ENCODE results near the gene OBSCN.

OBSCN gene

DNA sequence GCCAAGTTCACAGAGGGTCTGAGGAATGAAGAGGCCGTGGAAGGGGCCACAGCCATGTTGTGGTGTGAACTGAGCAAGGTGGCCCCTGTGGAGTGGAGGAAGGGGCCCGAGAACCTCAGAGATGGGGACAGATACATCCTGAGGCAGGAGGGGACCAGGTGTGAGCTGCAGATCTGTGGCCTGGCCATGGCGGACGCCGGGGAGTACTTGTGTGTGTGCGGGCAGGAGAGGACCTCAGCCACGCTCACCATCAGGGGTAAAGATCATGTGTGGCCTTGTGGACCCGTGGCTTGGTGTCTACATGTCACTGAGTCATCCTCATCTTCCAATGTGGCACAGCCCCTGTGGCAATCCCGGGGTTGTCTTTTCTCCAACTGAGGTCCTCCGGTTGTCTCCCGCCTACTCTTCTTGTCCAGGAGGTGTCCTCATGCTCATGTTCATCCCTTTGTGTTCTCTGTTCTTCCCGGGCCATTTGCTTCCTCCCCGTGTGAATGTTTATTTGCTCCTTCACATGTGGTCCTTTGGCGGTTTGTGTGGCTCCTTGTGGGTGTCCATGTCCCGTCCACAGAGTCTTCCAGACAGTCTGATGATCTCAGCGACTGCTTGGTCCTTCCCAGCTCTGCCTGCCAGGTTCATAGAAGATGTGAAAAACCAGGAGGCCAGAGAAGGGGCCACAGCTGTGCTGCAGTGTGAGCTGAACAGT is 84.2 kb downstream of the OBSCN start:
- no peak for DNase-seq

DNA sequence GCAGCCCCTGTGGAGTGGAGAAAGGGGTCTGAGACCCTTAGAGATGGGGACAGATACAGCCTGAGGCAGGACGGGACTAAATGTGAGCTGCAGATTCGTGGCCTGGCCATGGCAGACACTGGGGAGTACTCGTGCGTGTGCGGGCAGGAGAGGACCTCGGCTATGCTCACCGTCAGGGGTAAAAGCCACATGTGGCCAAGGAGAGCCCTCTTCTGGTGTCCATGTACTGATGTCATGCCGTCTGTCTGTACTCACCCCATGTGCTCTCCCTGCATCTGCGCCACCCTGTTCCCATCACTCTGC is 84.7 kb downstream of the OBSCN start:
- DNase-seq, result no peak

- no peak for DNase-seq
Measured at GRCh38 chr1:228293393-228293792, 85.5 kb downstream of the OBSCN start.

GRCh38 chr1:228293816-228294500 is 86.1 kb downstream of the OBSCN start:
- no peak for DNase-seq

DNA sequence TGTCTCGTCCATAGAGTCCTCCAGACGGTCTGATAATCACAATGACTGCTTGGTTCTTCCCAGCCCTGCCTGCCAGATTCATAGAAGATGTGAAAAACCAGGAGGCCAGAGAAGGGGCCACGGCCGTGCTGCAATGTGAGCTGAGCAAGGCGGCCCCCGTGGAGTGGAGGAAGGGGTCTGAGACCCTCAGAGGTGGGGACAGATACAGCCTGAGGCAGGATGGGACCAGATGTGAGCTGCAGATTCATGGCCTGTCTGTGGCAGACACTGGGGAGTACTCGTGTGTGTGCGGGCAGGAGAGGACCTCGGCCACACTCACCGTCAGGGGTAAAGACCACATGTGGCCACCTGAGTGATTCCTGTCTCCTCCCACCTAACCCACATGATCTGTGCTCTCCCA is 86.9 kb downstream of the OBSCN start:
- DNase-seq, result no peak

DNA sequence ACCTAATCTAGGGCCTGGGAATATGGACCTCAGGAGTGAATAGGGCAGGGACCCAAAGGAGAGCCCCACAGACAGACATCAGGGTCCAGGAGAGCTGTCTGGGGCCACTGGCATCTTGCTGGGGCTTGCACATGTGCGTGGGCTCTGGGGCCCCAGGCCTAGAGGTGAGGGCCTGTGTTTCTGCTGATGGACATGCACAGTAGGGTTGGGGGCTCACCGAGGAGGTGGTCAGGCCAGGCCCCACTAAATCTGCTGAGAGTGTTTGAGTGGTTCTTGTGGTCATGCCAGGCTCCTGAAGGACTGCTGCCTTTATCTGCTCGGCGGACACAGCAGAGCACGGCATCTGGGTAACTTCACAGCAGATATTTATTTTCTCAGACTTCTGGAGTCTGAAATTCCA is 87.4 kb downstream of the OBSCN start:
- no peak for DNase-seq

DNA sequence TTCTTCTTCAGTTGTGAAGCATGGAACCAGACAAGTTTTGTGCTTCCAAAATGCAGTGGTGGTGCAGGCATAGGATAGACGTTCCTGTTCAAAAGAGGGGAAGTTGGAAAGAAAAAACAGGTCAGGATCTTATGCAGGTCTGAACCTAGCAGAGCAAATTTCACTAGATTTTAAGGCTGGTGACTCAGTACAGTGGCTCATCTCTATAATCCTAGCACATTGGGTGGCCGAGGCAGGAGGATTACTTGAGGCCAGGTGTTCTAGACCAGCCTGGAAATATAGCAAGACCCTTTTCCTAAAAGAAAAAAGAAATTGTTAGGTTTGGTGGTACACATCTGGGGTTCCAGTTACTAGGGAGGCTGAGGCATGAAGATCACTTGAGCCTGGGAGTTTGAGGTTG is 88.1 kb downstream of the OBSCN start:
- no peak for DNase-seq

DNA sequence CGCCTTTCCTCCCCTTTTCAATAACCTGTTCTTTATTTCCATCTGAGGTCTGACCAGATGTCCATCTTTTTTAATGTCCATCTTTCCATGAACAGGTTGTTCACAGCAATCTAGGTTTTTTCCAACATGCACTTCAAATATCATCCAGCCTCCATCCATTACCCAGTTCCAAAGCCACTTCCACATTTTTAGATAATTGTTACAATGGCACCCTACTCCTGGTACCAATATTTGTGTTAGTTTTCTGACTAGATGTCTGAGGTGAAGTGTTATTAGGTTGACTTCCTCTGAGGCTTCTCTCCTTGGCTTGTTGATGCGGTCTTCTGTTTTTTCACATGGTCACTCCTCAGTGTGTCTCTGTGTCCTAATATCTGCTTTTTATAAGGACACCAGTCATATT is 89.4 kb downstream of the OBSCN start:
- DNase-seq, result no peak

DNA sequence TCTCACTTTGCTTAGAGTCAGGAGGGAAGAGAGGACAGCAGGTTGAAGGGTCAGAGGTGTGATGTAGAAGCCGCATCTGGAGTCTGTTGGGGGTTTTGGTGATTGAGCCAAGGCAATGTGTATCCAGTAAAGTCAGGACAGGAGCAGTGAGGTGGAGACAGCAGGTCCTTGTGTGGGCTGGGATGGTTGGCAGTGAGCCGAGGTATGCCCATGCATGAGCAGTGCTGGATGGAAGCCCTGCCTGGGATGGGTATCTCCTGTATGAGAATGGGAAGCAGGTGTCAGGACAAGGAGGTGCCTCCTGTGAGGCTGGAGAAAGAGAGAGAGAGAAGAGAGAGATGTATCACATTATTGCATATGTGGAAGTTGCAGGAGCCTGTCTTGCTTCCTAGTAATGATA is 90.0 kb downstream of the OBSCN start:
- DNase-seq, result no peak

DNA sequence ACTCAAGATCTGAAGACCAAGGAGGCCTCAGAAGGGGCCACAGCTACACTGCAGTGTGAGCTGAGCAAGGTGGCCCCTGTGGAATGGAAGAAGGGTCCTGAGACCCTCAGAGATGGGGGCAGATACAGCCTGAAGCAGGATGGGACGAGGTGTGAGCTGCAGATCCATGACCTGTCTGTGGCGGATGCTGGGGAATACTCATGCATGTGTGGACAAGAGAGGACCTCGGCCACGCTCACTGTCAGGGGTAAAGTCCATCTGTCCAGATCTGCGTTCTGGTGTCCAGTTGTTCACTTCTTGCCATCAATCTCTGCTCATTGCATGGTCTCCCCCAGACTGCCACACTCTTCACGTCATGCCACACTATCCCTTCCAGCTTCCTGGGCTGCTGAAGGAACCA is 90.6 kb downstream of the OBSCN start:
- no peak for DNase-seq

DNA sequence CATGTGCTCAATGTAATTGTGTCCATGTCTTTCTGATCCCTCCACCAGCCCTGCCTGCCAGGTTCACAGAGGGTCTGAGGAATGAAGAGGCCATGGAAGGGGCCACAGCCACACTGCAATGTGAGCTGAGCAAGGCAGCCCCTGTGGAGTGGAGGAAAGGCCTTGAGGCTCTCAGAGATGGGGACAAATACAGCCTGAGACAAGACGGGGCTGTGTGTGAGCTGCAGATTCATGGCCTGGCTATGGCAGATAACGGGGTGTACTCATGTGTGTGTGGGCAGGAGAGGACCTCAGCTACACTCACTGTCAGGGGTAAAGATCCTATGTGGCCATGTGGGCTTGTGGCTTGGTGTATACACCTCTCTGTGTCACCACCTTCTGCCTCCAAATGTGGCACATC is 91.4 kb downstream of the OBSCN start:
- DNase-seq, result no peak

- DNase-seq, result no peak
Measured at GRCh38 chr1:228299901-228300300, 92.1 kb downstream of the OBSCN start.

GRCh38 chr1:228302086-228302485 is 94.2 kb downstream of the OBSCN start:
- DNase-seq, result no peak

- no peak for DNase-seq
Measured at GRCh38 chr1:228303596-228303995, 95.8 kb downstream of the OBSCN start.

- DNase-seq, result no peak
Measured at GRCh38 chr1:228304225-228304624, 96.4 kb downstream of the OBSCN start.

GRCh38 chr1:228304766-228305395 is 97.0 kb downstream of the OBSCN start:
- DNase-seq, result no peak

- no peak for DNase-seq
Measured at GRCh38 chr1:228305721-228306152, 97.9 kb downstream of the OBSCN start.

DNA sequence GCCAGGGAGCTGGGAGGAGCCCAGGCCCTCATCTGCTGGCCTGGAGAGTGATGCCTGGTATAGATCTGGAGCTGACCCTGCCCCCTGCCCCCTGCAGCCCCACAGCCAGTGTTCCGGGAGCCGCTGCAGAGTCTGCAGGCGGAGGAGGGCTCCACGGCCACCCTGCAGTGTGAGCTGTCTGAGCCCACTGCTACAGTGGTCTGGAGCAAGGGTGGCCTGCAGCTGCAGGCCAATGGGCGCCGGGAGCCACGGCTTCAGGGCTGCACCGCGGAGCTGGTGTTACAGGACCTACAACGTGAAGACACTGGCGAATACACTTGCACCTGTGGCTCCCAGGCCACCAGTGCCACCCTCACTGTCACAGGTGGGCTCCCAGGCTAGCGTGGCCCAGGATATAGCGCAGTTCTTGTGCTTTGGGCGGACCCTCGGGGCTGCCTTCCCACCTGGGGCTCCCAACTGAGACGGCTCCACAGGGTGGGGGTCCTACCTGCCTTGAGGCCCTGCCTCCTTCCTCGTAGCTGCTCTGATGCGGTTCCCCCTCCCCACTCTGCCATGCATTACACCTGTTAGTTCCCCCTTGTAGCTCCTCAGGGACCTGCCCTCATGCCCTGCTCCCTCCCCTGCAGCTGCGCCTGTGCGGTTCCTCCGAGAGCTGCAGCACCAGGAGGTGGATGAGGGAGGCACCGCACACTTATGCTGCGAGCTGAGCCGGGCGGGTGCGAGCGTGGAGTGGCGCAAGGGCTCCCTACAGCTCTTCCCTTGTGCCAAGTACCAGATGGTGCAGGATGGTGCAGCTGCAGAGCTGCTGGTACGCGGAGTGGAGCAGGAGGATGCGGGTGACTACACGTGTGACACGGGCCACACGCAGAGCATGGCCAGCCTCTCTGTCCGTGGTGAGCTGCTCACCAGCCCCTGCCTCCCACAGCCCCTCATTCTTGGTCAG is 98.7 kb downstream of the OBSCN start:
- no peak for DNase-seq

- DNase-seq, result no peak
Measured at GRCh38 chr1:228307218-228308023, 99.6 kb downstream of the OBSCN start.

- DNase-seq, result no peak
Measured at GRCh38 chr1:228308085-228308601, 100.3 kb downstream of the OBSCN start.

GRCh38 chr1:228308628-228309325 is 100.9 kb downstream of the OBSCN start:
- peak in 1 of 2 experiments; percentile 22 for DNase-seq
